Lower leg skin (tissue), 3 donors: ENCODE data around the gene EPHB3.

Experiments
- CTCF ChIP-seq, 3 donors: fragments of 450-650 bp; IDR thresholded peaks; one replicate each; pipeline ENCODE4 v1.5.1; 2016; ENCODE audit warnings: antibody characterized with exemption in 3 of 3, mild to moderate bottlenecking in 3 of 3, moderate library complexity in 2 of 3
- POLR2A ChIP-seq, 2 donors: fragments of 450-650 bp; IDR thresholded peaks; one replicate each; pipeline ENCODE4 v1.6.1; 2016 to 2017; ENCODE audit warnings: antibody characterized with exemption in 2 of 2, mild to moderate bottlenecking in 1 of 2, moderate library complexity in 1 of 2

GRCh38 chr3:184593928-184594303 is 32.3 kb downstream of the EPHB3 start:
- TF ChIP-seq CTCF (IDR thresholded peaks at IDR 0.05), result no peak
- TF ChIP-seq POLR2A (IDR thresholded peaks at IDR 0.05), result no peak
